ENCODE results near the gene ZAR1. TPM values are rescaled to one million over a fixed set of nuclear protein-coding genes. Genes with fewer than 3 reads are reported as not detected.

The ZAR1 gene
- total and polyA plus RNA-seq, 9 of the 15 experiments (the other 6 are each of a cell fraction or from before 2014, with no cell fraction given), result 0.07 to 0.84 (median 0.28) TPM; not detected in 1

- TF ChIP-seq CCNT2 (IDR thresholded peaks at IDR 0.05; ENCODE audit: borderline replicate concordance, extremely low read depth, insufficient read length, low read depth, low read length), result peak; percentile 56
- TF ChIP-seq SMARCA5 (IDR thresholded peaks at IDR 0.05), result no peak
- peak in 1 of 3 experiments; percentile 18 for TF ChIP-seq YY1 (IDR thresholded peaks at IDR 0.05; ENCODE audit: borderline replicate concordance in 1 of 3, control insufficient read depth in 1 of 3, extremely low read depth in 1 of 3, insufficient read depth in 3 of 3, insufficient read length in 1 of 3, insufficient replicate concordance in 2 of 3, low read depth in 1 of 3, low read length in 2 of 3)
- peak; percentile 61; the same call in 1 of the 2 replicates for TF ChIP-seq RB1 (IDR thresholded peaks at IDR 0.05; ENCODE audit: low read depth)
- no peak for TF ChIP-seq ZKSCAN3 (CRISPR knock-in tag; IDR thresholded peaks at IDR 0.05)
- TF ChIP-seq, protein P1, sequence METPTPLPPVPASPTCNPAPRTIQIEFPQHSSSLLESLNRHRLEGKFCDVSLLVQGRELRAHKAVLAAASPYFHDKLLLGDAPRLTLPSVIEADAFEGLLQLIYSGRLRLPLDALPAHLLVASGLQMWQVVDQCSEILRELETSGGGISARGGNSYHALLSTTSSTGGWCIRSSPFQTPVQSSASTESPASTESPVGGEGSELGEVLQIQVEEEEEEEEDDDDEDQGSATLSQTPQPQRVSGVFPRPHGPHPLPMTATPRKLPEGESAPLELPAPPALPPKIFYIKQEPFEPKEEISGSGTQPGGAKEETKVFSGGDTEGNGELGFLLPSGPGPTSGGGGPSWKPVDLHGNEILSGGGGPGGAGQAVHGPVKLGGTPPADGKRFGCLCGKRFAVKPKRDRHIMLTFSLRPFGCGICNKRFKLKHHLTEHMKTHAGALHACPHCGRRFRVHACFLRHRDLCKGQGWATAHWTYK (CRISPR knock-in tag; IDR thresholded peaks at IDR 0.05), result 0 out of 2 replicates have a peak, but pooled peaks have one; percentile 43
- TF ChIP-seq RREB1 (CRISPR knock-in tag; IDR thresholded peaks at IDR 0.05), result 0 out of 2 replicates have a peak, but pooled peaks have one; percentile 30
- TF ChIP-seq BACH1 (tag; IDR thresholded peaks at IDR 0.05), result no peak
- no peak for TF ChIP-seq ZNF696 (CRISPR knock-in tag; conservative IDR thresholded peaks at IDR 0.05)
- TF ChIP-seq RBBP5 (IDR thresholded peaks at IDR 0.05; ENCODE audit: borderline replicate concordance, insufficient read depth, low read length, poor library complexity, severe bottlenecking), result no peak
- TF ChIP-seq SMARCA4 (IDR thresholded peaks at IDR 0.05), result no peak
- TF ChIP-seq, protein P2, sequence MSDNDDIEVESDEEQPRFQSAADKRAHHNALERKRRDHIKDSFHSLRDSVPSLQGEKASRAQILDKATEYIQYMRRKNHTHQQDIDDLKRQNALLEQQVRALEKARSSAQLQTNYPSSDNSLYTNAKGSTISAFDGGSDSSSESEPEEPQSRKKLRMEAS (CRISPR knock-in tag; IDR thresholded peaks at IDR 0.05), result peak; percentile 38; the same call in 1 of the 2 replicates
- TF ChIP-seq ZNF75A (CRISPR knock-in tag; IDR thresholded peaks at IDR 0.05), result no peak
- no peak for TF ChIP-seq ZNF586 (CRISPR knock-in tag; conservative IDR thresholded peaks at IDR 0.05)
- TF ChIP-seq, protein P3, sequence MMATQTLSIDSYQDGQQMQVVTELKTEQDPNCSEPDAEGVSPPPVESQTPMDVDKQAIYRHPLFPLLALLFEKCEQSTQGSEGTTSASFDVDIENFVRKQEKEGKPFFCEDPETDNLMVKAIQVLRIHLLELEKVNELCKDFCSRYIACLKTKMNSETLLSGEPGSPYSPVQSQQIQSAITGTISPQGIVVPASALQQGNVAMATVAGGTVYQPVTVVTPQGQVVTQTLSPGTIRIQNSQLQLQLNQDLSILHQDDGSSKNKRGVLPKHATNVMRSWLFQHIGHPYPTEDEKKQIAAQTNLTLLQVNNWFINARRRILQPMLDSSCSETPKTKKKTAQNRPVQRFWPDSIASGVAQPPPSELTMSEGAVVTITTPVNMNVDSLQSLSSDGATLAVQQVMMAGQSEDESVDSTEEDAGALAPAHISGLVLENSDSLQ (IDR thresholded peaks at IDR 0.05), result peak; percentile 58; the same call in 1 of the 2 replicates
- no peak; the same call in 1 of the 2 replicates for TF ChIP-seq NCOA6 (IDR thresholded peaks at IDR 0.05)
- TF ChIP-seq CBX3 (IDR thresholded peaks at IDR 0.05; ENCODE audit: borderline replicate concordance in 1 of 2, low read length in 2 of 2), result 0 out of 3 replicates have a peak, but pooled peaks of 1 of the 2 experiments have one; percentile 14
- TF ChIP-seq EGR1 (conservative IDR thresholded peaks at IDR 0.05), result 0 out of 2 replicates have a peak, but pooled peaks have one; percentile 12
- peak; percentile 87 for TF ChIP-seq L3MBTL2 (IDR thresholded peaks at IDR 0.05)
Measured at GRCh38 chr4:48483006-48483776, 6.9 kb upstream of the ZAR1 start, which contains the start of gene SLC10A4 (continued).

Measured in K562 (cell line).